SU-DHL-6 (cell line): ENCODE data around the gene DNAJC30.

Source experiments
- EZH2phosphoT487 ChIP-seq: fragments of 200-600 bp; sonication (generic), shearing (Covaris generic); conservative IDR thresholded peaks from 2 replicates; pipeline ENCODE4 v1.6.1; 2018; ENCODE audit warnings: mild to moderate bottlenecking, antibody characterized with exemption, low read length, moderate library complexity, mixed read lengths
- TF ChIP-seq, protein P1 (sequence below): fragments of 200-600 bp; sonication (generic); IDR thresholded peaks from one replicate; pipeline ENCODE4 v1.5.1; 2017; ENCODE audit warnings: antibody characterized with exemption, mild to moderate bottlenecking, low read length, moderate library complexity; ENCODE audit not compliant: insufficient read depth, poor library complexity, severe bottlenecking

DNA sequence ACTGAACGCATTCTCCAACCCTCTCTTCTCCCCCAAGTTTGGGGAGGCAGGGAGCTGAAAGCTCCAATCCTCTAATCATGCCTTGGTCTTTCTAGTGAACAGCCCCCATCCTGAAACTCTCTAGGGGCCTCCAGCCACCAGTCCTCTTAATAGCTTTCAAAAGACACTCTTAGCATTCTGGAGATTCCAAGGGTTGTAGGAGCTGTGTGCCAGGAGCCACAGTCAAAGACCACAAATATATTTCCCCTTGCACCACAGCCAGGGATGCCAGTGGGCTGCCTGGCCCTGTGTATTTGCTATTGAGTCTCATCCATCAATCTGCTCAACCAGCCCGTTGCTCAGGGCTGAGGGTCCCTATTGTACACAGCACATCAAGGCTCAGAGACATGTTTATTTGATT, 40.4 kb downstream of the DNAJC30 start:
- TF ChIP-seq, protein P1, sequence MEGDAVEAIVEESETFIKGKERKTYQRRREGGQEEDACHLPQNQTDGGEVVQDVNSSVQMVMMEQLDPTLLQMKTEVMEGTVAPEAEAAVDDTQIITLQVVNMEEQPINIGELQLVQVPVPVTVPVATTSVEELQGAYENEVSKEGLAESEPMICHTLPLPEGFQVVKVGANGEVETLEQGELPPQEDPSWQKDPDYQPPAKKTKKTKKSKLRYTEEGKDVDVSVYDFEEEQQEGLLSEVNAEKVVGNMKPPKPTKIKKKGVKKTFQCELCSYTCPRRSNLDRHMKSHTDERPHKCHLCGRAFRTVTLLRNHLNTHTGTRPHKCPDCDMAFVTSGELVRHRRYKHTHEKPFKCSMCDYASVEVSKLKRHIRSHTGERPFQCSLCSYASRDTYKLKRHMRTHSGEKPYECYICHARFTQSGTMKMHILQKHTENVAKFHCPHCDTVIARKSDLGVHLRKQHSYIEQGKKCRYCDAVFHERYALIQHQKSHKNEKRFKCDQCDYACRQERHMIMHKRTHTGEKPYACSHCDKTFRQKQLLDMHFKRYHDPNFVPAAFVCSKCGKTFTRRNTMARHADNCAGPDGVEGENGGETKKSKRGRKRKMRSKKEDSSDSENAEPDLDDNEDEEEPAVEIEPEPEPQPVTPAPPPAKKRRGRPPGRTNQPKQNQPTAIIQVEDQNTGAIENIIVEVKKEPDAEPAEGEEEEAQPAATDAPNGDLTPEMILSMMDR = no peak
- TF ChIP-seq EZH2phosphoT487 = no peak
